GM23248 (cell line): Measurements from ENCODE around the gene ZBED5.

Experiments
- EZH2 ChIP-seq: fragments of 200-600 bp; sonication (generic); IDR thresholded peaks from 2 replicates; pipeline ENCODE4 v1.6.1; 2018; ENCODE audit warnings: antibody characterized with exemption, mild to moderate bottlenecking; ENCODE audit not compliant: insufficient read depth, poor library complexity, severe bottlenecking
- EZH2phosphoT487 ChIP-seq: fragments of 200-600 bp; sonication (generic); IDR thresholded peaks from 2 replicates; pipeline ENCODE4 v1.6.1; 2018; ENCODE audit warnings: antibody characterized with exemption, moderate library complexity, mild to moderate bottlenecking, low read depth; ENCODE audit not compliant: insufficient read depth

DNA sequence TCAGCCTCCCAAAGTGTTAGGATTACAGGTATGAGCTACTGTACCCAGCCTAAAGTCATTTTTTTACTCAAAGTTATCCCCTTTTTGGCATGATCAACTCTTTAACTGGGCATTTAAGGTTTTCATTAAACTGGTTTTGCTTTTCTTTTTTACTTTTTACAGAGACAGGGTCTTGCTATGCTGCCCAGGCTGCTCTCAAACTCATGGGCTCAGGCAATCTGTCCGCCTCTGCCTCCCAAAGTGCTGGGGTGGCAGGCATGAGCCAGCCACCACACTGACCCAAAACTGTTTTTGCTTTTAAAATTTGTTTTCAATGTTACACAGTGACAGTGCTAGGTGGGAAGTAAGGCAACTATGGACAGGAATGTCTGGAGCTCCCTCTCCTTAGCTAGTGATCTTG lies 3.9 kb upstream of the ZBED5 start:
- TF ChIP-seq EZH2phosphoT487: no peak
- no peak for TF ChIP-seq EZH2
